GM18907 (cell line): Measurements from ENCODE around the gene TULP4.
"Not testable (repeated sequence)": the region's sequence is repeated elsewhere in the genome, so short reads cannot be mapped to it uniquely, and the experiment has no call there.

Experiments used
- ATAC-seq: cut with Tn5 transposase; IDR thresholded peaks from one replicate; pipeline ENCODE4 v1.9.1; 2021; ENCODE audit warnings: mild to moderate bottlenecking, moderate library complexity; ENCODE audit not compliant: unreplicated experiment

The TULP4 gene

DNA sequence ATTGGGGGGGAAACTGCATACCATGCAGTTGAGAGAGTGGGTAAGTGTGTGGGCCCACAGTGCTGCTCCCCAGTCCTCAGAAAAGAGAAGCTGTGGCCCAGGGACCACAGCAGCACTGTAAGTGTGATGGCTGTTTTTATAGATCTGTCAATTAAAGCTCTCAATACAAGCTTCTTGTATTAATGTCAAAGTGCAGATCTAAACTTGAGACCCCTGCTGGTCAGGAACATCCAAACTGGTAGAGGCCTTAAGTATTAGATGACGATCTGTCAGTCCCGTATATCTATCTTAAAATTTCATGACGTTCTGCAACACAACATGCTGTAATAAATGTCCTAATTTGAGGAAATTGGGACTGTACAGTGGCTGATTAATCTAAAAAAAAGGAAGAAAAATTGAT, 74.8 kb downstream of the TULP4 start:
- no peak for ATAC-seq

- ATAC-seq = no peak
Observed at GRCh38 chr6:158387578-158387977, 75.3 kb downstream of the TULP4 start.

DNA sequence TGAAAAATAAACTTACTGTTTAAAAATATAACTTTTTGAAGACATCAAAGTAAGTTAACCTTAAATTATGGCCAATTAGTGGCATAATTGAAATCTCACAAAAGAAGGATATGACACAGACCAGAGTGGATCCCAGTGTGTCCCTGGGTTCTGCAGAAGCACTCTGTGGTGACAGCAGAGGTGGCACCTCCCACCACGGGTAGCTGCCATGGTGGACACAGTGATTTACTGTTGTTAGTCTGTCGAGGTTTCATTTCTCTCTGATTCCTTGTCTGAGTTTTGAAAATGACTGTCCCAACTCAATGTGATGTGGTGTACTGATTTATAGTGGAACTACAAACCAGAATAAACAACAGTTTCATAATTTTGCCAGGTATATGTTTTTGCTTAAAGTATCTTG, 76.5 kb downstream of the TULP4 start:
- no peak for ATAC-seq

GRCh38 chr6:158389193-158389919, 77.1 kb downstream of the TULP4 start:
- no peak for ATAC-seq

GRCh38 chr6:158391276-158391675, 79.0 kb downstream of the TULP4 start:
- ATAC-seq = no peak

- not testable (repeated sequence) for ATAC-seq
Observed at GRCh38 chr6:158391977-158392376, 79.7 kb downstream of the TULP4 start.

- no peak for ATAC-seq
Observed at GRCh38 chr6:158396136-158396535, 83.9 kb downstream of the TULP4 start.

GRCh38 chr6:158397578-158397977, 85.3 kb downstream of the TULP4 start:
- ATAC-seq = no peak

GRCh38 chr6:158398252-158399024, 86.2 kb downstream of the TULP4 start:
- ATAC-seq = no peak

DNA sequence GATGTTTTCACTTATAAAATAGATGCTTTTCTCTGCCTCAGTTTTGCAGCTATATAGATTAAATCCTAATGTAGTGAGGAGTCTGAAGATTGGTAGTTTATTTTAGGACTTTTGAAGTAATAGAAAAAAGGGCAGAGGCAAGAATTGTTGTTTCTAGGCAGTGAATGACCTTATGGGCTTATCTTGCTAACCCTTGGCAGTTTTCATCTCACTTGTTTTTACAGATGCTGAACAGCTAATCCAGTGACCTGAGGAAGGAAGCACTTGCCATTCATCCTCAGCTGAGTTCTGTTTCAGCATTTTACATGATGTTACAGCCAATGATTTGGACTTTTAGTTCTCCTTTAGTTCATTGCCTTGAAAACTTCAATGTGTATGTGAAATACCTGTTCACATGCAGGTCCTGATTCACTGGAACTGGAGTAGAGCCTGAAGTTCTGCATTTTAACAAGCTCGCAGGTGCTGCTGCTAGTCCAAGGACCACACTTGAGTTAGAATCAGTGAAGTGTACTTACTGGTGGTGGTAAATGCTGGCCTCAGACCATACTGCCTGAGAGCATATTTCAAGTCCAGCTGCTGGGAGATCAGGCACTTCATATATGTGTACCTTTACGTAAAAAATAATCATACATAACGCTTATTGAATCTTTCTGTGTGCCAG, 86.9 kb downstream of the TULP4 start:
- ATAC-seq = no peak

DNA sequence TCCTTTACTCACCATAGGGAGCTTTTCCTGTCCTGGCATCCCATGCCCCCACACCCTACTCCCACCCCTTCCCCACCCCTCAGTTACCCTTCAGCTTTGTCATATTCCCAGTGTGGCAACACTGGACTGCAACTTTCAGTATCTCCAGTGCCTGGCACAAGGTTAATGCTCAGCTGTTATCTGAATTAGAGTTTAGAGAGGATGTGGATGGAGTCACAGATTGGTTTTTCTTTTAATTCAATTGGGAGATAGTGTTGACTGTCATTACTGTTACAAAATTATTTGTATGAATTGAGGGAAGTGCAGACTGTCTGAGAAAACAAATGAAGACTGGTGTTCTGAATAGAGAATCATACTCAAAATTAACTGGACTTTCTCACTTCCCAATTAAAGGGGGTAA, 89.9 kb downstream of the TULP4 start:
- ATAC-seq = no peak

GRCh38 chr6:158405321-158405831, 93.1 kb downstream of the TULP4 start:
- not testable (repeated sequence) for ATAC-seq

DNA sequence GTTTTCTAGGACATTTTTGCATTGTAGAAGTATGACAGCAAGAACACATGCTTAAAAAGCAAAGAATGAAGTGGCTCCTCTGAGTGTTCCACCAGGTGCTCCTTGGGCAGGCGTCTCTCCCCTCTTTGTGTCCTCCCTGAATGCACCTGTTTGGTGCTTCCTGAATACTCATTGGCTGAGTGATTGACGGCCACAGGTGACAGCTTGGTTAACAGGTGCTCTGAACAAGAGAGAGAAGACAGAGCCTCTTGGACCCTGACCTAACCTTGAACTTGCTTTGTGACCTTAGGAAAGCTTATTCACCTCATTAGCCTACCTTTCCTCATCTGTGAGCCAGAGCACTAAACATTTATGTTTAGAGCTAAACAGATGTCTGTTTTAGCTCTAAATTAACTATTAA, 93.7 kb downstream of the TULP4 start:
- no peak for ATAC-seq

- ATAC-seq = no peak
Observed at GRCh38 chr6:158406736-158407135, 94.5 kb downstream of the TULP4 start.

GRCh38 chr6:158408013-158408412, 95.7 kb downstream of the TULP4 start:
- ATAC-seq = no peak

- ATAC-seq = no peak
Observed at GRCh38 chr6:158408552-158409130, 96.4 kb downstream of the TULP4 start.

GRCh38 chr6:158409451-158409850, 97.2 kb downstream of the TULP4 start:
- ATAC-seq = no peak

DNA sequence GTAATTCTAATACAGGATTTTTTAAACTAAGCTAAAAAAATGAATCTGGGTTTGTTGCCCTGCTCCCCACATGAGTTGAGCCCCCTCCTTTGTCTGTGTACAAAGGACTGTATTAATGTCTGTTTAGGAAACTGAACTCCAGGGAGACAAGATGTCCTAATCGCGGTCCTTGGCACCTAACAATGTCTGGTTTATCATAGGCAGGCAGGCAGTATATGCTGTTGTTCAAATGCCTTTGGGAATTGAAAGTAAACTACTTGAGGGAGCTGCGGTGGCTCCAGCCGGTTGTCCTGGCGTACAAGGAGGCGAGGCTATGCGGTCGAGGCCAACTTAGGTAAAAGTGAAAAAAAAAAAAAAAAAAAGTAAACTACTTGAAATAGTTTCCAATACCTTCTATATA, 98.5 kb downstream of the TULP4 start:
- no peak for ATAC-seq

DNA sequence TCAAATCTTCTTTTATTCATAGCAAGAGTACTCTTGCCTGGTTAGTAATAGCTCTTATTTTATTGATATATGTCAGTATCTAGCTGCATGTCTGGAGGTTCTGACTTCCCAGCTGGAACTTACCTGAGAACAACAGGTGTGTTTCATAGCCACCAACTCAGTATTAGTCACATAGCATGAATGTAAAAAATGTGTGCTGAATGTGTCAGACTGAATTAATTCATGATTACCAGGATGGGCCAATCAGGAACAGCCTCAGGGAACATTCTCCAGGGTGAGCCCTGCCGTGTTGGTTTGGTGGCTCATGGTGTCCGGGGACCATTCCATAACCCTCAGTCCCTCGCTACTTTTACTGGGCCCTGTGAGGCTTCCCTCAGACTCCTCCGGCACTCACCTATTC, 99.7 kb downstream of the TULP4 start:
- no peak for ATAC-seq

GRCh38 chr6:158413028-158413427, 100.8 kb downstream of the TULP4 start:
- no peak for ATAC-seq

- no peak for ATAC-seq
Observed at GRCh38 chr6:158413814-158414565, 101.7 kb downstream of the TULP4 start.
